Caki2 (cell line): ENCODE measurements around the gene MBLAC2. TPM values are rescaled to one million over a fixed set of nuclear protein-coding genes. Genes with fewer than 3 reads are reported as not detected.
A peak's percentile ranks its signal among the peaks of the same experiment; 100 is the strongest.

Source experiments
- DNase-seq: peaks from one replicate; pipeline ENCODE4 v3.0.0-alpha.2; 2015; ENCODE audit warnings: low read depth
- in situ Hi-C: cut with HindIII; loops from 2 replicates; pipeline ENCODE4 v1.10.0; 2016; ENCODE audit warnings: low sequenced_read_pairs, low pct_unique_long_range_greater_than_20kb, mixed read lengths
- total RNA-seq: library from RNA; depleted of rRNA; stranded (reverse); fragments of >200 nt; shearing (Covaris generic); gene quantifications from 2 replicates; pipeline ENCODE4 v1.2.3, GENCODE V29; 2014; ENCODE audit warnings: low replicate concordance; rRNA removed

Gene MBLAC2
- 2.1 and 3.7 TPM in 2 replicates for total RNA-seq

GRCh38 chr5:90474235-90475107 is at the start of gene MBLAC2, which contains the start of gene POLR3G:
MBLAC2 (minus strand) TSS chr5:90474771; CDS start chr5:90474292, 479 bp downstream.
POLR3G (plus strand) TSS chr5:90474864; CDS start chr5:90485568, 10,704 bp downstream.
- in situ Hi-C loops = no loop called here

DNA sequence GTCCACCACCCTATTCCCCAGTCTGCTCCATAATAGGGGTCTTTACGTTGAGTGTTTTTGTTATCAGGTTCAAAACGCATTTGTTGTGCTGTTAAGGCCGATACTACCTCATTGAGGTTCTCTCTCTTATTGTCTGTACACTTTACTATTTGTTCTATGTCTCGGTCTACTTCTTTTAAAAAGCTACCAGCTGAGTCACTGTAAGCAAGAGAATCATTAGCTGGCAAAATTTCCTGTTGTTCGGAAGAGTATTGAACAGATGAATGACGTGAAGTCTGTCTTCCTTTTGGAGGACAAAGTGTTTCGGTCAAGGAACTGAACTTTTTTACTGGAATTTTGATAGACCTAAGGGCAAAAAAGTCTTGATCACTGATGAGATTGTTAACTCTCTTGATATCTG is 44.5 kb upstream of the MBLAC2 start:
- in situ Hi-C loops = no loop called here
- no peak for DNase-seq

More at GRCh38 chr5:90474235-90475107, at the start of gene MBLAC2, which contains the start of gene POLR3G:
- peak; percentile 91 for DNase-seq

- in situ Hi-C loops = no loop called here
- DNase-seq = peak; percentile 4
These were observed 44.1 kb upstream of the MBLAC2 start for GRCh38 chr5:90518661-90519060.

- DNase-seq = no peak
- in situ Hi-C loops = no loop called here
These were observed 39.9 kb upstream of the MBLAC2 start for GRCh38 chr5:90514520-90514919.

GRCh38 chr5:90510438-90510837 is 35.9 kb upstream of the MBLAC2 start:
- no peak for DNase-seq
- in situ Hi-C loops = no loop called here

GRCh38 chr5:90506221-90506620 is 31.6 kb upstream of the MBLAC2 start:
- in situ Hi-C loops = no loop called here
- DNase-seq = no peak

DNA sequence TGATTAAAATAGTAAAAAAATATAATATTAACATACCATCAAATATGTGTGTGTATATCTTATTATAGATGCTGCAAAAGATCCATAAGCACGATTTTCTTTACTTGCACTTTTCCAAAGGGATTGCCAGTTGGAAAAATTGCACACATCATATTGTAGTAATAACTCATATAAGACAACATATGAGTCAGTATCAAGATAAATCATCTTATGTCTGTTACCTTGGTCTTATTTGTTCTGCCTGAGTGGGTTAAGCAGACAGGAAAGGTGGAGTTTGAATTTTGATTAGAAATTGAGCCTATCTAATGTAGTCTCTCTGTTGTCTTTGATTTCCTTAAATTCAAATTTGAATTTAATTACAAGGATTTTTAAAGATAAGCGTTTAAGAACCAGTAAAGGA is 30.2 kb upstream of the MBLAC2 start:
- in situ Hi-C loops = no loop called here
- no peak for DNase-seq

DNA sequence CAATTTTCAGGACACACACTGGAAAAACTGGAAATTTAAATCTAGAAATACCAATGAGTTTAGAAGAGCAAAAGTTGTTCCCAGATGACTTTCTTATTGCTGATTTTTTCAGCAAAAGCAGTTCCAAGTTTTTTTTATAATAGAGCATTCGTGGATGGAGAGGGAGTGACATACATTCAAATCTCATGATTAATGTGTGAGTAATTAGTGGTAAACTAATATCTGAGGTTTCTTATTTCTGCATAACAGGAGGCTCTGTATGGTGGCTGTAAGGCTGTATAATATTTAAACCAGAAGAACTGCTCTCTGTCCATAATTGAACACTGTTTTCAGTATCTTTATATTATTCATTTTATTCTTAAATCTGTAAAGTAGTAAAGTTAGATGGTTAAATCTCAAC is 29.0 kb upstream of the MBLAC2 start:
- in situ Hi-C loops = no loop called here
- DNase-seq = no peak

GRCh38 chr5:90495146-90495545 is 20.6 kb upstream of the MBLAC2 start:
- no peak for DNase-seq
- in situ Hi-C loops = no loop called here

GRCh38 chr5:90494043-90494442 is 19.5 kb upstream of the MBLAC2 start:
- in situ Hi-C loops = no loop called here
- no peak for DNase-seq

DNA sequence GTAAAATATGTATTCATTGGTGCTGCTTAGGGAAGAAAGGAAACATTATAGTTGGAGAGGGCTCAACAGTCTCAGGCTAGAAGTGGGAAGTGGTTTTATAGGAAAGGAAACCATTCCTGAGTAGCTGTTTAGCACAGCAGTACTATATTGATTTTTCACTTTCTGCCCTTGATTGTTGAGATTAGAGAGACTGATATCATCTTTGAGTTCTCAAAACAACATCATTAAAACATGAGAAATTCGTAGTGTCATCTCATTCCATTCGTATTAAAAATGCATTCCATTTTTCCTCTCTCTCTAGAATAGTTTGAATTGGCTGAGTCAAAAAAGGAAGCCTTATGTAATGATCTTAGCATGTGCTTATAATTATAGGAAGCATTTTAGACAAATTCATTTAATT is 14.2 kb upstream of the MBLAC2 start:
- in situ Hi-C loops = no loop called here
- DNase-seq = no peak

- no peak for DNase-seq
- in situ Hi-C loops = no loop called here
These were observed 10.0 kb upstream of the MBLAC2 start for GRCh38 chr5:90484540-90484939.

DNA sequence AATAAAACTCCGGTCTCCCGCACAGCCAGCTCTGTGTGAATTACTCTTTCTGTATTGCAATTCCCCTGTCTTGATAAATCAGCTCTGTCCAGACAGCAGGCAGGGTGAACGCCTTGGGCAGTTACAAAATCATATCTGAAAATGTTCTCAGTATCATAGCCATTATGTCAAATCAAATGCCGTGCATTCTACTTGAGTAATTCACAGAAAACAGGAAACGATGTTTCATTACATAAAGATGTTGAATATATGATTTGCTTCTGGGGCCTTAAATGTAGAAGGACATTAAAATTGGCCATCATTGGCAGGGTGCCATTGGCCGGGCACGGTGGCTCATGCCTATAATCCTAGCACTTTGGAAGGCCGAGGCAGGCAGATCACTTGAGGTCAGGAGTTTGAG is 8.6 kb upstream of the MBLAC2 start:
- in situ Hi-C loops = no loop called here

DNA sequence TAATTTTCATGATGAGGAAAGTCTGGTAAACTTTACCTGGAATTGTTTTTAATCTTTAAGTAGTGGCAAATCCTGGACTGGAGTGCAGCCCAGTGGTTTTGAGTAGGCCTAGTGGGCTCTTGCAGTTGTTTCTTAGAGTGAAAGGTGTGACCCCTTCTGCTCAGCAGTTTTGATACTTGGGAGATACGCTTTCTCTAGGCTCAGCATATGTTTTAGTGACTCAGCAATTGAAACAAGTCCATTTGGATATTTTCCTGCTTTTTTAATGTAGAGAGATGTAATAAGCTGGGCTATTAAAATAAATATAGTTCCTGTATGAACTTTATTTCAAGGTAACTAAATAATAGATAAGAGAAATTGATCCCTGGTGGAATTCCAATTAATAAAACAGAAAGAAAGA is 6.1 kb upstream of the MBLAC2 start:
- in situ Hi-C loops = no loop called here
- DNase-seq = no peak

More for the DNA sequence above, 8.6 kb upstream of the MBLAC2 start:
- no peak for DNase-seq

- in situ Hi-C loops = no loop called here
- no peak for DNase-seq
These were observed 5.2 kb upstream of the MBLAC2 start for GRCh38 chr5:90479611-90480385.

DNA sequence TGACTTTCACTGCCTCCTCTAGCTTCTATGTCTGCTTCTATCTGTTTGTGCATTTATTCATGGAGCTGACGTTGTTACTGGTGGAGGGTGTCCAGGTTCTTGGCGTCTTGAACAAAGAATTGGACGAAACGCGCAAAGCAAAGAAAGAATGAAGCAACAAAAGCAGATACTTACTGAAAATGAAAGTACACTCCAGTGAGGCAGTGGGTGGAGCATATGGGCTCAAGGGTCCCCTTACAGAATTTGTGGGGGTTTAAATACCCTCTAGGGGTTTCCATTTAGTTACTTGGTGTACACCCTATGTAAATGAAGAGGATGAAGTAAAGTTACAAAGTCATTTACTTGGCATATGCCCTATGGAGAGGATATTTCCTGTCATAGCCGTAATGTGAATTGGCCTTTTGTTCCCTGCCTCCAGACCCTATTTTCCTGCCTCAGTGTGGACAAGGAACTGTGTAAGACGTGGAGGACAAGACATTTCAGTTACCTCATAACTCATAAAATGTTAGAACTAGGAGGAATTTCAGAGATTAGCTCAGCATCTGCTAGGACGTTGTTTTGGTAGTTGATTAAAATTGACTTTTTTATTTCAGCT is 3.1 kb upstream of the MBLAC2 start:
- no peak for DNase-seq
- in situ Hi-C loops = no loop called here

- DNase-seq = no peak
- in situ Hi-C loops = no loop called here
These were observed 2.5 kb upstream of the MBLAC2 start for GRCh38 chr5:90477073-90477472.

GRCh38 chr5:90476391-90476790 is 1.8 kb upstream of the MBLAC2 start:
- in situ Hi-C loops = no loop called here
- DNase-seq = no peak
